ENCODE results near the gene LILRA2.

DNA sequence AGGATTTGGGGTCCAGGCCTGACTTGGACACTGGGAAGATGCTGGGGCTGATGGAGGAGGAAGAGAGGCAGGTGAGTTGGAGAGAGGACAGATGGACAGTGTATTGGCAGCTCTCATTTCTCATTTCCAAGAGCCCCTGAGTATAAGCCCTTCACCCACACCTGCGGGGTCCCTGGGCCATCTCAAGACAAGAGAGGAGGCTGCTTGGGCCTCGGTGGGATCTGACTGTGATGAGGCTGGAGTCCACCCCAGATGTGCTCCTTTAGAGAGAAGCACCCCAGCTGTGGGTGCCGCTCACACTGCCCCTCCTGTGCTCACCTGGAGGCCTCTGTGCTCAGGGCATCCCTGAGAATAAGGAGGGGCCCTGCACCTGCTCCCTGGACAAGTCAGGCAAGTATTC lies 3.7 kb downstream of the LILRA2 start:
- no peak for TF ChIP-seq CTCF (CRISPR knock-in tag; IDR thresholded peaks at IDR 0.05)
- TF ChIP-seq TP53 (CRISPR knock-in tag; conservative IDR thresholded peaks at IDR 0.05): no peak
- TF ChIP-seq KLF13 (CRISPR knock-in tag; IDR thresholded peaks at IDR 0.05): no peak
- TF ChIP-seq, protein P1, sequence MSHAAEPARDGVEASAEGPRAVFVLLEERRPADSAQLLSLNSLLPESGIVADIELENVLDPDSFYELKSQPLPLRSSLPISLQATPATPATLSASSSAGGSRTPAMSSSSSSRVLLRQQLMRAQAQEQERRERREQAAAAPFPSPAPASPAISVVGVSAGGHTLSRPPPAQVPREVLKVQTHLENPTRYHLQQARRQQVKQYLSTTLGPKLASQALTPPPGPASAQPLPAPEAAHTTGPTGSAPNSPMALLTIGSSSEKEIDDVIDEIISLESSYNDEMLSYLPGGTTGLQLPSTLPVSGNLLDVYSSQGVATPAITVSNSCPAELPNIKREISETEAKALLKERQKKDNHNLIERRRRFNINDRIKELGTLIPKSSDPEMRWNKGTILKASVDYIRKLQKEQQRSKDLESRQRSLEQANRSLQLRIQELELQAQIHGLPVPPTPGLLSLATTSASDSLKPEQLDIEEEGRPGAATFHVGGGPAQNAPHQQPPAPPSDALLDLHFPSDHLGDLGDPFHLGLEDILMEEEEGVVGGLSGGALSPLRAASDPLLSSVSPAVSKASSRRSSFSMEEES (CRISPR knock-in tag; IDR thresholded peaks at IDR 0.05): no peak
